Measurements from ENCODE around the gene TMC7.

Gene TMC7

GRCh38 chr16:19033761-19034160 lies 50.0 kb downstream of the TMC7 start:
- peak; percentile 19 for DNase-seq

GRCh38 chr16:19040400-19040799 lies 56.7 kb downstream of the TMC7 start:
- DNase-seq: no peak

- DNase-seq: no peak
These were observed 61.0 kb downstream of the TMC7 start for GRCh38 chr16:19044769-19045168.

- no peak for DNase-seq
These were observed 62.3 kb downstream of the TMC7 start for GRCh38 chr16:19046062-19046461.

GRCh38 chr16:19062706-19063105 lies 79.0 kb downstream of the TMC7 start:
- DNase-seq: no peak

GRCh38 chr16:19066988-19067348 lies 83.2 kb downstream of the TMC7 start:
- no peak for DNase-seq

- DNase-seq: peak; percentile 99
These were observed 83.9 kb downstream of the TMC7 start, which contains the start of gene COQ7 for GRCh38 chr16:19067349-19068236. Gene COQ7, plus strand, starts transcription at chr16:19067614. Its CDS starts 51 bp downstream, at chr16:19067665.

GRCh38 chr16:19068237-19068815 lies 84.6 kb downstream of the TMC7 start:
- DNase-seq: no peak

GRCh38 chr16:19071811-19072777 lies 88.4 kb downstream of the TMC7 start:
- peak; percentile 27 for DNase-seq

GRCh38 chr16:19073344-19073743 lies 89.6 kb downstream of the TMC7 start:
- no peak for DNase-seq

- DNase-seq: no peak
These were observed 90.1 kb downstream of the TMC7 start for GRCh38 chr16:19073863-19074262.

- DNase-seq: no peak
These were observed 91.8 kb downstream of the TMC7 start for GRCh38 chr16:19075511-19075910.

GRCh38 chr16:19077879-19078278 lies 94.1 kb downstream of the TMC7 start:
- DNase-seq: no peak

GRCh38 chr16:19083670-19084069 lies 99.9 kb downstream of the TMC7 start:
- DNase-seq: no peak

- no peak for DNase-seq
These were observed 100.4 kb downstream of the TMC7 start for GRCh38 chr16:19084139-19084538.

- no peak for DNase-seq
These were observed 101.1 kb downstream of the TMC7 start for GRCh38 chr16:19084879-19085278.

- DNase-seq: no peak
These were observed 102.0 kb downstream of the TMC7 start for GRCh38 chr16:19085679-19086200.

- DNase-seq: peak; percentile 71
These were observed 102.8 kb downstream of the TMC7 start for GRCh38 chr16:19086322-19087199.

GRCh38 chr16:19088341-19088916 lies 104.7 kb downstream of the TMC7 start:
- DNase-seq: no peak

GRCh38 chr16:19089410-19089955 lies 105.7 kb downstream of the TMC7 start:
- no peak for DNase-seq

- no peak for DNase-seq
These were observed 107.2 kb downstream of the TMC7 start for GRCh38 chr16:19090916-19091315.

Data from NCI-H2171 treated with DMSO at 0.1 percent for 48 hours (cell line).